Fibroblast of pulmonary artery (primary cell): ENCODE data around the gene PRKCQ.
"Not testable (repeated sequence)": the region's sequence is repeated elsewhere in the genome, so short reads cannot be mapped to it uniquely, and the experiment has no call there.

Experiments
- DNase-seq: peaks from one replicate; pipeline ENCODE4 v3.0.0-alpha.2; 2010; ENCODE audit warnings: low read depth
- H3K4me3 ChIP-seq: replicated peaks from 2 replicates; pipeline ENCODE4 v1.5.1; 2011; ENCODE audit warnings: low read depth, mild to moderate bottlenecking, control low read depth, low read length, moderate library complexity
- CTCF ChIP-seq: IDR thresholded peaks from 2 replicates; pipeline ENCODE4 v1.5.1; 2011; ENCODE audit warnings: mild to moderate bottlenecking, control low read depth, low read length, inconsistent platforms; ENCODE audit errors: missing control alignments

Gene PRKCQ

GRCh38 chr10:6386960-6387359, 193.1 kb downstream of the PRKCQ start:
- TF ChIP-seq CTCF, result no peak
- no peak overlapping the region for H3K4me3 ChIP-seq
- DNase-seq, result no peak

GRCh38 chr10:6386346-6386745, 193.7 kb downstream of the PRKCQ start:
- TF ChIP-seq CTCF, result no peak
- H3K4me3 ChIP-seq, result no peak overlapping the region
- DNase-seq, result no peak

GRCh38 chr10:6385665-6386064, 194.4 kb downstream of the PRKCQ start:
- no peak overlapping the region for H3K4me3 ChIP-seq
- DNase-seq, result peak; percentile 62
- TF ChIP-seq CTCF, result no peak

GRCh38 chr10:6384847-6385246, 195.2 kb downstream of the PRKCQ start:
- TF ChIP-seq CTCF, result no peak
- H3K4me3 ChIP-seq, result no peak overlapping the region
- no peak for DNase-seq

- H3K4me3 ChIP-seq, result no peak overlapping the region
- TF ChIP-seq CTCF, result no peak
- no peak for DNase-seq
Observed at GRCh38 chr10:6384031-6384430, 196.0 kb downstream of the PRKCQ start.

- no peak overlapping the region for H3K4me3 ChIP-seq
- no peak for TF ChIP-seq CTCF
- DNase-seq, result peak; percentile 73
Observed at GRCh38 chr10:6383096-6383812, 196.8 kb downstream of the PRKCQ start.

GRCh38 chr10:6382081-6382480, 198.0 kb downstream of the PRKCQ start:
- DNase-seq, result peak; percentile 67
- TF ChIP-seq CTCF, result no peak
- H3K4me3 ChIP-seq, result no peak overlapping the region

- H3K4me3 ChIP-seq, DNase-seq: not testable (repeated sequence)
Observed at GRCh38 chr10:6380478-6380877, 199.6 kb downstream of the PRKCQ start.
